Measurements from ENCODE around the gene PLB1. TPM values are rescaled to one million over a fixed set of nuclear protein-coding genes. Genes with fewer than 3 reads are reported as not detected.

The PLB1 gene
- total RNA-seq, 5 donors from 2014 or later (not counting 1 experiment from before 2014, with no cell fraction given), result 0.07 to 2.5 (median 0.58) TPM

DNA sequence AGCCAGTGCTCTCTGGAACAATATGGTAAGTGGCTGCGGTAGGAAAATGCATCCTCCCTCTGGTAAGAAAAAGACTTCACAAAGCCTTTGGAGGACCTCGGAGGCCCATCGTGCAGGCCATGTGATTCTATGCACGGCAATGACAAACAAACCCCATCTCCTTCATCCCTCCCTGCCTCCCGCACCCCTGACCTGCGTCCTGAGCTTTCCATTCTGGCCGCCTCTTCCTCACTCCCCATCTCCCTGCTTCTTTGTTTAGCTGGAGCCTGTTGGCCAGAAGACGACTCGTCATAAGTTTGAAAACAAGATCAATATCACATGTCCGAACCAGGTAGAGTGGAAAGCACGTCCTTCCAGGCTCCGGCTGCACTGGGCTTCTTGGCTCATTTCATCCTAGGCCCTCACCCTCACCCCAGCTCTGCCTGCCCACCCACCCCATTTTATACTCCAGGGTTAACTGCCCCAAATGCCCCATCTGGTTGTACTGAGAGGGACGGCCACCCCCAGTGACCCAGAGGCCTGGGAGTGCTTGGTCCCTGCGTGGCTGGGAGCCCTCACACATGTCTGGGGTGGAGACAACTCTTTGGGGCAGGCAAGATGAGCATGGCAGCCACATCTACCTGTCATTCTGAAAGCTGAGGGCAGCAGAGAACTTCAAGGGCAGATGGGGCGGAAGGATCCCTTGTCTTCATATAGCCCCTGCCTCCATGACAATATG, 94.0 kb downstream of the PLB1 start:
- no peak overlapping the region for H3K4me3 Mint-ChIP-seq
- no peaks in the 10 kb centered on the region for H3K36me3 Mint-ChIP-seq
- DNase-seq (no peak), ATAC-seq (replicated peaks in 1 of 4) (no peak)
- H3K9me3 Mint-ChIP-seq, result no peaks in the 10 kb centered on the region
- H3K4me1 Mint-ChIP-seq, result peaks cover 37 to 40% (median 38%) of the 10 kb centered on the region in 3 donors
- Histone ChIP-seq H3K9me3 (no peaks in the 10 kb centered on the region), H3K27ac (ENCODE audit: low read length) (no peak overlapping the region), H3K36me3 (ENCODE audit: control insufficient read depth in 2 of 2, extremely low read depth in 1 of 2, insufficient read depth in 1 of 2, low read length in 1 of 2) (no peaks in the 10 kb centered on the region), H3K4me1 (ENCODE audit: control insufficient read depth in 1 of 2, extremely low read depth in 1 of 2, insufficient read depth in 2 of 2, low read length in 2 of 2) (peaks cover 22 to 36% of the 10 kb centered on the region in 2 experiments), H3K27me3 (replicated peaks in 1 of 2; ENCODE audit: control insufficient read depth in 2 of 2, extremely low read depth in 1 of 2, insufficient read depth in 2 of 2, low read length in 1 of 2) (peaks cover 0 to 12% of the 10 kb centered on the region in 2 experiments), H3K4me3 (ENCODE audit: control insufficient read depth in 1 of 2, extremely low read depth in 1 of 2, low read length in 1 of 2) (no peak overlapping the region)
- POLR2A ChIA-PET, result no interaction called here
- H3K27me3 Mint-ChIP-seq, result peaks cover 4 to 8% of the 10 kb centered on the region in 2 donors
- no peak overlapping the region for H3K27ac Mint-ChIP-seq
- 91% methylated on average over 10 of the region's 15 CpGs for WGBS (ENCODE audit: insufficient coverage)
- CTCF ChIA-PET, result no interaction called here

DNA sequence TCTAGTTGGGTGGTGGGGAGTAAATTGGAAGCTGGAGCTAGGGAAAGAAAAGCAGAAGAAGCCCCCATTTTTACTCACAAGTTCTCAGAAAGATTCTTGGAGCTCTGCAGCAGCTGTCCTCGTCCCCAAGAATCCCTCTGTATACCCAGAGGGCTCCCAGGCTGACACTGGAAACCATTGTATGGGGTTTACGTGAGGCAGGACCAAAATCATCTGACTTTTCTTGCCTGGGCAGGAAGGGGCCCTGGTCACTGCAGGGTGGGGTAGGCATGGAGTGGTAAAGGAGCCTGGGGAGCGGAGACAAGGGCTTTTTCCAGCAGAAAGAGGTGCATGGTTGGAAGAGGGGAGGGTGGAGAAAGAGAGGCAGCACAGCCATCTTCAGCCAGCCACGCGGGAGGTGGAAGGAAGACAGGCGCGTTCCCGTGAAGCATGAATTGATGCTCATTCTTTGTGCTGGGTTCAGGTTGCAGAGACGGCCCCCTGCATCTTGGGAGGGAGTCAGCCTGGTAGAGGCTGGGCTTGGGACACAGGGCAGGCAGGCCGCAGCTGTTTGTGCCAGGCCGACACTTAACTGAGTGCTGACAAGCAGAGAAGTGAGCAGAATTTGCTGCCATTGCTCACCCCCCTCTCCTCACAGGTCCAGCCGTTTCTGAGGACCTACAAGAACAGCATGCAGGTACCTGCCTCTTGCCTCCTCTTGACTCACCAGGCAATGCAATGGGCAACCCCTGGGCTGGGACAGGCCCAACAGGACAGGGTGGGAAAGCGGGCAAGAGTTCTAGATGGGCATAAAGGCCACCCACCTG, 94.8 kb downstream of the PLB1 start:
- no peak overlapping the region for H3K4me3 Mint-ChIP-seq
- no peaks in the 10 kb centered on the region for H3K9me3 Mint-ChIP-seq
- H3K9me3 ChIP-seq, result no peaks in the 10 kb centered on the region
- H3K4me1 ChIP-seq (ENCODE audit: control insufficient read depth in 1 of 2, extremely low read depth in 1 of 2, insufficient read depth in 2 of 2, low read length in 2 of 2), result peaks cover 24 to 37% of the 10 kb centered on the region in 2 experiments
- H3K4me3 ChIP-seq (ENCODE audit: control insufficient read depth in 1 of 2, extremely low read depth in 1 of 2, low read length in 1 of 2), result no peak overlapping the region
- no peak for ATAC-seq (replicated peaks in 1 of 4)
- no peaks in the 10 kb centered on the region for H3K36me3 ChIP-seq (ENCODE audit: control insufficient read depth in 2 of 2, extremely low read depth in 1 of 2, insufficient read depth in 1 of 2, low read length in 1 of 2)
- peaks cover 4 to 8% of the 10 kb centered on the region in 2 donors for H3K27me3 Mint-ChIP-seq
- no peak overlapping the region for H3K27ac Mint-ChIP-seq
- WGBS (ENCODE audit: insufficient coverage), result 90% methylated on average over 11 of the region's 13 CpGs
- no peaks in the 10 kb centered on the region for H3K36me3 Mint-ChIP-seq
- H3K4me1 Mint-ChIP-seq, result peaks cover 43 to 46% (median 43%) of the 10 kb centered on the region in 3 donors
- peaks cover 0 to 12% of the 10 kb centered on the region in 2 experiments for H3K27me3 ChIP-seq (replicated peaks in 1 of 2; ENCODE audit: control insufficient read depth in 2 of 2, extremely low read depth in 1 of 2, insufficient read depth in 2 of 2, low read length in 1 of 2)
- ChIA-PET POLR2A (no interaction called here), CTCF (no interaction called here)
- DNase-seq, result peak in 1 of 35 experiments; percentile 12
- H3K27ac ChIP-seq (ENCODE audit: low read length), result no peak overlapping the region

DNA sequence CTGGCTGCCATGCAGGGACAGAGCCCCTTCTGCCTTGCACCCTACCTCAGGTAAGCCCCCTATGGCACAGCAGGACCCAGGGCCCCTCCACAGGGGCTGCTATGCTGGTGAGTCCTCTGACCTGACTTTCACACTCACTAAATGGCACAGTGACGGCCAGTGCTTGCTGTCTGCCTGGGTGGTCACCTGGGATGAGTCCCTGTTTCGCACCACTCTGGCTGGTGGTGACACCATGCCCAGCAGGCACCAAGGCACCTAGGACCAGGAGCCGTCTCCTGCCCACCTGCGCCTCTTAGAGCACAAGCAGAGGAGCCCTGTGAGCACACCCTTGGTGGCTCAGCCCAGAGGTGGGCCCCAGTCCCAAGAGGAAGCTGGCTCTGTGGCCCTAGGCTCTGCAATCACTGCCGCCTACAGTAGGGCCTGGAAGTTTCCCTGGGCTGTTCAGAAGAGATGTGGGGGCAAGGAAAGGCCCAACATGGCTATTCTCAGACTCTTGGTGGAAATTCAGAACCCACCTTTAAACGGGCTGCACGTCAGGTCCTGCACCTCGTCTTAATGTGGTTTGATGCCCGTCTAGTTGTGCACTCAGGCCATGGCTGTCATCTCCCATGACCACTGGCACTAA, 96.0 kb downstream of the PLB1 start:
- Histone ChIP-seq H3K27me3 (replicated peaks in 1 of 2; ENCODE audit: control insufficient read depth in 2 of 2, extremely low read depth in 1 of 2, insufficient read depth in 2 of 2, low read length in 1 of 2) (peaks cover 0 to 12% of the 10 kb centered on the region in 2 experiments), H3K27ac (ENCODE audit: low read length) (no peak overlapping the region), H3K36me3 (ENCODE audit: control insufficient read depth in 2 of 2, extremely low read depth in 1 of 2, insufficient read depth in 1 of 2, low read length in 1 of 2) (no peaks in the 10 kb centered on the region), H3K9me3 (no peaks in the 10 kb centered on the region), H3K4me3 (ENCODE audit: control insufficient read depth in 1 of 2, extremely low read depth in 1 of 2, low read length in 1 of 2) (no peak overlapping the region), H3K4me1 (ENCODE audit: control insufficient read depth in 1 of 2, extremely low read depth in 1 of 2, insufficient read depth in 2 of 2, low read length in 2 of 2) (peaks cover 19 to 30% of the 10 kb centered on the region in 2 experiments)
- ChIA-PET CTCF (interaction anchor here in 1 of 2 donors (1.6 kb wide), 1 partner anchor 183 kb away, joined by 4 read pairs; no protein-coding TSS in a partner anchor), POLR2A (no interaction called here)
- DNase-seq, result peak in 1 of 35 experiments; percentile 3
- no peak for ATAC-seq (replicated peaks in 1 of 4)
- no peak overlapping the region for H3K4me3 Mint-ChIP-seq
- H3K27ac Mint-ChIP-seq, result no peak overlapping the region
- 85% methylated on average over 9 of the region's 9 CpGs for WGBS (ENCODE audit: insufficient coverage)
- H3K36me3 Mint-ChIP-seq, result no peaks in the 10 kb centered on the region
- no peaks in the 10 kb centered on the region for H3K9me3 Mint-ChIP-seq
- H3K4me1 Mint-ChIP-seq, result peaks cover 36 to 39% (median 38%) of the 10 kb centered on the region in 3 donors
- peaks cover 4 to 8% of the 10 kb centered on the region in 2 donors for H3K27me3 Mint-ChIP-seq

DNA sequence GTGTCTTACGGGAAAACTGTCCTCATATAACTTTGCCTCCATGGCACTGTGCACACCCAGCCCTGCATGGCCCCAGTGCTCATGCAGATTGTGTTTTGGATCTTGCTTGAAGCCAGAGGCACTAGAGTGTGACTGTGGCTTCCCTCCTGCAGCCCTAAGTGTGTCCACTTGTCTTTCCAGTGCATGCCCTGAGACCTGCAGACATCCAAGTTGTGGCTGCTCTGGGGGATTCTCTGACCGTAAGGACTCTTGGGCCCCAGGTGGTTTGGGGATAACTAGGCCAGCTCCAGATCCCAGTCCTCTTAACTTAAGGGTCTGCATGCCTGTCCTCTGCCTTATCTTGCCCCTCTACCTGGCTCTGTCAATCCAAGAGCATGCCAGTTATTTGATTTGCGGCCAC, 96.6 kb downstream of the PLB1 start:
- Histone ChIP-seq H3K9me3 (no peaks in the 10 kb centered on the region), H3K4me1 (ENCODE audit: control insufficient read depth in 1 of 2, extremely low read depth in 1 of 2, insufficient read depth in 2 of 2, low read length in 2 of 2) (peaks cover 12 to 23% of the 10 kb centered on the region in 2 experiments), H3K36me3 (ENCODE audit: control insufficient read depth in 2 of 2, extremely low read depth in 1 of 2, insufficient read depth in 1 of 2, low read length in 1 of 2) (no peaks in the 10 kb centered on the region), H3K27me3 (replicated peaks in 1 of 2; ENCODE audit: control insufficient read depth in 2 of 2, extremely low read depth in 1 of 2, insufficient read depth in 2 of 2, low read length in 1 of 2) (peaks cover 0 to 12% of the 10 kb centered on the region in 2 experiments), H3K27ac (ENCODE audit: low read length) (no peak overlapping the region), H3K4me3 (ENCODE audit: control insufficient read depth in 1 of 2, extremely low read depth in 1 of 2, low read length in 1 of 2) (no peak overlapping the region)
- H3K9me3 Mint-ChIP-seq, result no peaks in the 10 kb centered on the region
- no peak for ATAC-seq (replicated peaks in 1 of 4)
- H3K36me3 Mint-ChIP-seq, result no peaks in the 10 kb centered on the region
- no peak overlapping the region for H3K4me3 Mint-ChIP-seq
- ChIA-PET CTCF (interaction anchor here (0.7 to 2.1 kb wide), 4 partner anchors 20 to 276 kb away, joined by 3 to 4 read pairs (median 4); no protein-coding TSS in a partner anchor), POLR2A (interaction anchor here (0.6 to 1.7 kb wide), 3 partner anchors 23 to 169 kb away, joined by 3 read pairs; no protein-coding TSS in a partner anchor)
- peaks cover 29 to 33% (median 31%) of the 10 kb centered on the region in 3 donors for H3K4me1 Mint-ChIP-seq
- H3K27me3 Mint-ChIP-seq, result peaks cover 4 to 8% of the 10 kb centered on the region in 2 donors
- peak in 1 of 35 experiments; percentile 4 for DNase-seq
- WGBS (ENCODE audit: insufficient coverage), result 100% methylated on average over 2 of the region's 3 CpGs
- no peak overlapping the region for H3K27ac Mint-ChIP-seq

DNA sequence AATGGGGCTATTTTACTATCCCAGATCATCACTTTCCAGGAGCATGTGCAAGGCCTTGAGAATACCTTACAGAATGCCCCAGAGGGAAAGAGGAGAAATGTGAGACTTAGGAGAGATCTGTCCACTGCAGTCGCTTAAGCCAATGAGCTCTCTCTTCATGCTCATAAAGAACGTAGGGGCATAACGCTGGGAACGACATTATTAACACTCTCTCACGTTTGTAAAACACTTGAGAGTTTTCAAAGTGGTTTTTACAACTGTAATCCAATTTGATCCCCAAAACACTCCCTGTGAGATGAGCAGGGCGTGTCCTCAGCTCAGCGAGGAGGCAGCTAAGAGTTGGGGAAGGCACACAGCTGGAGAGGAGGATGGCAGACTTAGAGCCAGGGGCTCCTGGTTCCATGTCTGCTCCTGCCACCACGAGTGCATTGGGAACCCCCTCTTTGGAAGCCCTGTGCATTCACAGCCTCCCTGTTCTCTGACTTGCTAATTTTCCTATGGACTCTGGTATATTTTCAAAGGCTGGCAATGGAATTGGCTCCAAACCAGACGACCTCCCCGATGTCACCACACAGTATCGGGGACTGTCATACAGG, 97.4 kb downstream of the PLB1 start:
- Histone ChIP-seq H3K4me1 (ENCODE audit: control insufficient read depth in 1 of 2, extremely low read depth in 1 of 2, insufficient read depth in 2 of 2, low read length in 2 of 2) (peaks cover 4 to 15% of the 10 kb centered on the region in 2 experiments), H3K9me3 (no peaks in the 10 kb centered on the region), H3K4me3 (ENCODE audit: control insufficient read depth in 1 of 2, extremely low read depth in 1 of 2, low read length in 1 of 2) (no peak overlapping the region), H3K36me3 (ENCODE audit: control insufficient read depth in 2 of 2, extremely low read depth in 1 of 2, insufficient read depth in 1 of 2, low read length in 1 of 2) (no peaks in the 10 kb centered on the region), H3K27ac (ENCODE audit: low read length) (no peak overlapping the region), H3K27me3 (replicated peaks in 1 of 2; ENCODE audit: control insufficient read depth in 2 of 2, extremely low read depth in 1 of 2, insufficient read depth in 2 of 2, low read length in 1 of 2) (peaks cover 0 to 12% of the 10 kb centered on the region in 2 experiments)
- WGBS (ENCODE audit: insufficient coverage), result 79% methylated on average over 4 of the region's 11 CpGs
- ChIA-PET CTCF (interaction anchor here (0.6 to 3.7 kb wide), 17 partner anchors 8 to 275 kb away, joined by 3 to 62 read pairs (median 5); no protein-coding TSS in a partner anchor), POLR2A (interaction anchor here (0.6 to 1.7 kb wide), 4 partner anchors 10 to 168 kb away, joined by 3 read pairs; no protein-coding TSS in a partner anchor)
- ATAC-seq (replicated peaks in 1 of 4), result no peak
- Mint-ChIP-seq H3K36me3 (no peaks in the 10 kb centered on the region), H3K9me3 (no peaks in the 10 kb centered on the region), H3K4me3 (no peak overlapping the region), H3K27ac (no peak overlapping the region), H3K4me1 (peaks cover 21 to 25% (median 23%) of the 10 kb centered on the region in 3 donors), H3K27me3 (peaks cover 4 to 8% of the 10 kb centered on the region in 2 donors)
- DNase-seq, result peak in 1 of 35 experiments; percentile 3

All from T-cell (primary cell).